GM21423 (cell line): ENCODE measurements around the gene NAA40.

ENCODE experiments used
- ATAC-seq: cut with Tn5 transposase; IDR thresholded peaks from one replicate; pipeline ENCODE4 v1.9.1; 2021; ENCODE audit warnings: mild to moderate bottlenecking, moderate library complexity; ENCODE audit not compliant: unreplicated experiment

The NAA40 gene

DNA sequence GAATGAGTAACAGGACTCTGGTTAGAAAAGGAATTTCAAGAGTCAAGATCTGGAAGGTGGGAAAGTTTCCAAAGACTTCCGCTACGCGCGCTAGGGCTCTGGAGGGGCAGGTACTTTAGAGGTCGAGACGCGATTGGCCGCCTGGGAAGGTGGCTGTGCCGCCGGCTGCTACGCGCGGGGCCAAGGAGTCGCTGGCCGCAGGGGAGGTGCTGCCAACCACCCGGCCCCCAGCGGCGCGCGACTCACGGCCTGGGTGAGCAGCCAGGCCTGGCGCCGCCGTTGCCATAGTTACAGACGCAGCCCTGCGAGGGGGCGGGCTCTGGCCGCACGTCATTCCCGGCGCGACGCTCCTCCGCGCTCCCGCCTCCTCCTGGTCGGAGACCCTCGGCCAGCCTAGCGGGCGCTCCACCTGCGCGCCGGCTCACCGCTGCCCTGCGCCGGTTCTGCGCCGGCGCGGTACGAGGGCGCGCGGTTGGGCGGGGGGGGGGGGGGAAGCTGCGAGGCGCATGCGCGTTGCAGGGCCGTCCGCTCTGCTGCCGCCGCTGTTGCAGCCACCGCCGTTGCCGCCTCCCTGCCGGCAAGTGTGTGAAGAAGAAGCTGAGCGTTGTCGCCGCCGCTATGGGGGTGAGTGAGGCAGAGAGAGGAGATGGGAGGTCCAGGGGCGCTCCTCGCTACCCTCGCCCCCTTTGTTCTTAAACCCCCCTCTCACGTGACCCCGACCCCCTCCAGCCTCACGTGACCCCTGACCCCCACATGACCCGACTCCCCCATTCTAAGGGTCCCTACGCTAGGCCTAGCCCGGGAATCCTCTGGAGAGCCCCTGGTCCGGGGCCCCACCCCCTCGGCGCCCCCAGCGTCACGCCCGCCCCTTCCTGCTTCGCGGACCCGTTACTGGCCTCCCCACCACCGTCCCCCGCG is at the start of gene NAA40:
Gene NAA40 (plus strand): TSS at position 524 of the 918 bp plus-strand sequence. CDS start 95 bp downstream, at position 619.
- peak; percentile 94 for ATAC-seq

- no peak for ATAC-seq
Measured at GRCh38 chr11:63889344-63889743, 49.5 kb upstream of the NAA40 start.

DNA sequence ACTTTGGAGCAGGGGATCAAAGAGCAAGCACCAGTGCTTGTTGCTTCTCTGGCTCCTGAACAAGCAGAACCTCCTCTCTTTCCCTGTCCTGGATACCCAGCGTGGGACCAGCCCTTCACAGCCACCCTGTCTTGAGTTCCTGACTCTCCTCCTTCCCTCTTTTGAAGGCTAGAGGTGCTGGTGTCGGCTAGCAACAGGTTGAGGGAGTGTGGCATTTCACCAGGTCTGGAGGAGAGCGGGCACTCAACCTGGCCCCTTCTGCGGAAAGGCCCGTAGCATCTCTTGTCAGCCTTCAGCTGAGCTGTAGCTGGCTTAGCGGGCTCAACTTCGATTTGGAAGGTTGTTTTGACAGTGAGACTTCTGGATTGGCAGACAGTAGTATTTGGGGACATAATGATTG is 48.4 kb upstream of the NAA40 start:
- no peak for ATAC-seq

- ATAC-seq, result no peak
Measured at GRCh38 chr11:63892228-63892627, 46.6 kb upstream of the NAA40 start.

DNA sequence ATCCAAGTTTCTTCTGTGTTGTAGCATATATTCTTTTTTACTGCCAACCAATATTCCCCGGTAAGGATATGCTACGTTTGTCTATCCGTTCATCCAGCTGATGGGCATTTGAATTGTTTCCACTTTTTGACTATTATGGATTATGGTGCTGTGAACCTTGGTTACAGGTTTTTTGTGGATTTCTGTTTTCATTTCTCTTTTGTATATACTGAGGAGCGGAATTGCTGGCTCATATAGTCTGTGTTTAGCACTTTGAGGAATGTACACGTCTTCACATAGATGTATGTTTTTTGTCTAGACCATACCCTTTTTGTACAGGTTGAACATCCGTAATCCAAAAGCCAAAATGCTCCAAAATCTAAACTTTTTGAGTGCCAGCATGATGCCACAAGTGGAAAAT is 45.4 kb upstream of the NAA40 start:
- ATAC-seq, result no peak

- no peak for ATAC-seq
Measured at GRCh38 chr11:63896071-63896470, 42.7 kb upstream of the NAA40 start.

DNA sequence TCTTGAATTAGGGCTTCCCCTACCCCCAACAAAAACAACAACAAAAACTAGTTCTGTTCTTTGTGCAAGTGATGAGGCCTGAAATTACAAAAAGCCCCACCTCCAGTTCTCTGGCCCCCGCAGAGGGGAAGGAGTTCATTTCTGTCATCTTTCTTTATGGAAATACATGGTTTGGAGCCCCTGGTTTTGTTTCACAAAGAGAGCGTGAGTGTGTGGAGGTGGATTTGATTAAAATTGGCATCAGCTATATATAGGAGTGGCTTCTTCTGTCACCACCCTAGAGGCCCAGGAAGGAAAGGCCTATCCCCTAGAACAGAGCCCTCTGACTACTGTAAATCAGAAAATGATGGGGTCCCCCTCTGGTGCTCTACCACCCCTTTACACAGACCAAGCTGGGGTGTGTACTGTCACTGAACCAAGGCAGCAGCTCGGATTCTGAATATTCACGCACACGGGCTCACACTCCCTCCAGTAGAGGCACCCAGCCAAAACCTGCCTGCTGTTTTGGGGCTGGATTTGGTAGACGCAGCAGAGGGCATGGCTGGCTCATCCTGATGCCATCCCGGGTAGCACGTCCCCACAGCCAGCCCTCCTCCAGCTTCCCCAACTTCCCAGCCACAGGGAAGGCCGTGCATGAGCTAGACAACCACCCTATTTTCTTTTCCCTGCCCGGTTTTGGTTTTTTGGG is 41.2 kb upstream of the NAA40 start:
- no peak for ATAC-seq

GRCh38 chr11:63901660-63902059 is 37.1 kb upstream of the NAA40 start:
- ATAC-seq, result no peak

GRCh38 chr11:63903884-63904283 is 34.9 kb upstream of the NAA40 start:
- ATAC-seq, result no peak

DNA sequence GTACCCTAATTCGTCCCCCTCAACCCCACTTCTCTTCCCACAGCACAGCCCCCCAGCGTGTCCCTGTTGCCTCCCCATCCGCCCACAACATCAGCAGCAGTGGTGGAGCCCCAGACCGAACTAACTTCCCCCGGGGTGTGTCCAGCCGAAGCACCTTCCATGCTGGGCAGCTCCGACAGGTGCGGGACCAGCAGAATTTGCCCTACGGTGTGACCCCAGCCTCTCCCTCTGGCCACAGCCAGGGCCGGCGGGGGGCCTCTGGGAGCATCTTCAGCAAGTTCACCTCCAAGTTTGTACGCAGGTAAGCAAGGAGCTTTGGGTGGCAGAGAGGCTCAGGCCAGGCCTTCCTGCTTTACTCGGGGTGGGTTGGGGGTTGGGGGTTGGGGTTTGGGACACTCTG is 34.1 kb upstream of the NAA40 start:
- ATAC-seq, result no peak

DNA sequence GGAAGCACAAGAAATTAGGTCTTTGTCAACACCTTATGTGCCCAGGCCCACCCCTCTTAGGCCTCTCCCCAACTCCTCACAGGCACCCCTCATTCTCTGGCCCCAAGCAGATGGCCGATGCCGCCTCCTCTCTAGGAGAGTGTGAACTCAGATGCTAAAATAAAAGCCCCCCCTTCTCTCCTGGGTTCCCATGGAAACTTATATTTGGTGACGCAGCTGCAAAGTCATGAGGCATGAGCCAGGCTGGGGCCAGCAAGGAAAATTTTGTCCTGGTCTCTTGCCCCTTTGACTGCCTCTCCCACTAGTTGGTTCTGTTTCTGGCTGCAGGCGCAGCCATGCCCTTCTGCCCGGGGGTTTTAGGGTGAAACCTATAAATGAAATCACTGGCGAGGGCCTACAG is 33.6 kb upstream of the NAA40 start:
- no peak for ATAC-seq

DNA sequence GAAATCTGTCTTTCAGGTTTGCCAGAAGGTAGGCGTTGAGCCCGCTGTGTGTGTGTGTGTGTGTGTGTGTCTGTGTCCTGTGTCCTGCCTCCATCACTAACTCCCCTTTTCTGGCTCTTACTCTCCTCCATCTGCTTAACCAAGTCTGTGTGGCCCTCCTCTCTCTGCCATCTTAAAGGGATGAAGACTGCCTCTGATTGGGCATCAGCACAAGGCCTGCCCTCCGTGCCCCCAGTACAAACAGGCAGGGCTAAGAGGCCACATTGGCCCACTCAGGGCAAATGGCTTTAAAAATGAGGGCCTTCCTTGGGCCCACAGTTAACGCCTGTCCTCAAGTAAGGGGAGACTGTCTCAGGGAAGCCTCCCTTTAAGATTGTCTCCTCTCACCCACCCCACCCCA is 32.7 kb upstream of the NAA40 start:
- no peak for ATAC-seq

GRCh38 chr11:63906585-63906984 is 32.2 kb upstream of the NAA40 start:
- no peak for ATAC-seq

- no peak for ATAC-seq
Measured at GRCh38 chr11:63907063-63907462, 31.7 kb upstream of the NAA40 start.

GRCh38 chr11:63907808-63908530 is 30.8 kb upstream of the NAA40 start:
- ATAC-seq, result no peak

DNA sequence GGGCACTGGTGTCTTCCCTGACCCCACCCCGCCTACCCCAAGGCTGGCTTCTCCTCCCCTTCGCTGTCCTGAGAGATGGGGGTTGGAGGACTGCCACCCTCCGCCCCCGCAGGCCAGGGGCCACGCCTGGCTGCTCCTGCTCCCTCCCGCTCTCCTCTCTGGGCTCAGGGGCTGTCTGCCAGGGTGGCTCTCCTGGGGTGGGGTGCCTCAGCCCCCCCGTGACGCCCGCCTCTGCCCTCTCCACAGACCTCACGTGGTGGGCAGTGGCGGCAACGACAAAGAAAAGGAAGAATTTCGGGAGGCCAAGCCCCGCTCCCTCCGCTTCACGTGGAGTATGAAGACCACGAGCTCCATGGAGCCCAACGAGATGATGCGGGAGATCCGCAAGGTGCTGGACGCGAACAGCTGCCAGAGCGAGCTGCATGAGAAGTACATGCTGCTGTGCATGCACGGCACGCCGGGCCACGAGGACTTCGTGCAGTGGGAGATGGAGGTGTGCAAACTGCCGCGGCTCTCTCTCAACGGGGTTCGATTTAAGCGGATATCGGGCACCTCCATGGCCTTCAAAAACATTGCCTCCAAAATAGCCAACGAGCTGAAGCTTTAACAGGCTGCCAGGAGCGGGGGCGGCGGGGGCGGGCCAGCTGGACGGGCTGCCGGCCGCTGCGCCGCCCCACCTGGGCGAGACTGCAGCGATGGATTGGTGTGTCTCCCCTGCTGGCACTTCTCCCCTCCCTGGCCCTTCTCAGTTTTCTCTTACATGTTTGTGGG is 30.0 kb upstream of the NAA40 start:
- no peak for ATAC-seq

DNA sequence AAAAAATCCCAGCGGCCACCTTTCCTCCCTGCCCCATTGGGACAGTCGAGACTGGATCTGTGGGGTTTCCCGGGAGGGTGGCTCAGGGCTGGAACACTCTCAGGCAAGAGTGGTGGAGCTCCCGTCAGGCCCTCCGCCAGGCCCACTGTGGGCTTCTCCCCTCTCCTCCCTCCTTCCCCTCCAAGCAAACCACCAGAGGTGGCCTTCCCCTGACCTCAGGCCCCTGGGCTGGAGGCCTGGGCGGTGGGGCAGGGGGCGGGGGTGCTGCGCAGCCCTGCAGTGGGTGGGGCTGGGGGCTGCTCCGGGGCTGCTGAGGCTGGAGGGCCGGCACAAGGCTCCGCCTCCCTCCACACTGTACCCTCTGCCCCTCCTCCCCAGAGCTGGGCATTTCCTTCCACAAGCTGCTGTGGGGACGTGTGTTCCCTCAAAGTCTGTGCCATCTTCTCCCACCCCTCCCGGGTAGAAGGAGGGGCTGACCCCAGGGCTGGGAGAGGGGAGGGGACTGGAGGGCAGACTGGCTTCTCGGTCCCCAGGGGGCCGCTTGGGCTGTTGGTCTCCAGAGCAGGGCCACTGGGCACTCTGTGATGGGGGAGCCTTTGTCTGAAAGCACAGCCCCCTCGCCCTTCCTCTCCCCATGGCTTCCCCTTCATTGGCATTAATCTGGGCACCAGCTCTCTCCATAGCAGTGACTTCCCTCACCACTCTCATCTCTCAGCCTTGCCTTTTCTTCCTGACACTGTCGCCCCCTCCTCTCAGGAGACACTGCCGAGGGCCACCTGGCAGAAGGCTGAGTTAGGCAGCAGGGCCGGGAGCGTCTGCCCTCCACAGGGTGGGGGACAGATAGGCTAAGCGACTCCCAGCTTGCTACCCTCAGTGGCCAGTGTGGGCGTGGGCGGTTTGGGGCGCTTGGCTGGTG is 29.0 kb upstream of the NAA40 start:
- ATAC-seq, result no peak

DNA sequence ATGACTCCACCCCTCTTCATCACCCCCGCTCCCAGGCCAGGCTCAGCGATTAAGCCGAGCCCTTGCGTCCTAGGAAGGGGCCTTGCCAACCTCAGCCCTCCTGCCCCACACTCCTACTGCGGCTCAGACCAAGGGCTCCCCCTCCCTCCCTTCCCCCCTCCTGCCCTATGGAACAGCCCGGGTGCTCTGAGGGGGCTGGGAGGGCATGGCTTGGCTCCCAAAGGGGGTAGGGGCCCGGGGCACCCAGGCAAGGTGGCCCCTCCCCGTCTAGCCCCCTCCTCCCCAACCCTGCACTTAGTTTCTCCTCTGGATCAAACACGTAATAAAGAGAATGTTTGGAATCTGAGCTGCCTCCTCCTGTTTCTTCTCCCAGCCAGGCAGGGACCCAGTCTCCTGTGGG is 28.1 kb upstream of the NAA40 start:
- no peak for ATAC-seq

- no peak for ATAC-seq
Measured at GRCh38 chr11:63911440-63911839, 27.4 kb upstream of the NAA40 start.

GRCh38 chr11:63911876-63912275 is 26.9 kb upstream of the NAA40 start:
- no peak for ATAC-seq
